Astrocyte (in vitro differentiated cells and primary cell): Measurements from ENCODE around the gene LCT. TPM values are rescaled to one million over a fixed set of nuclear protein-coding genes. Genes with fewer than 3 reads are reported as not detected.

Experiments used
- DNase-seq: peaks from one replicate; pipeline ENCODE4 v3.0.0-alpha.2; 2010; ENCODE audit warnings: low read depth
- FAIRE-seq: peaks from 2 replicates; lab custom pipeline; 2011; peaks lifted over from hg19 to GRCh38; lab: Jason Lieb, UNC
- H2AFZ ChIP-seq: 2 replicates; pipeline ENCODE4 v1.6.0; 2012; ENCODE audit warnings: low read depth, low read length, inconsistent platforms
- H3K27ac ChIP-seq: 2 replicates; pipeline ENCODE4 v1.5.1; 2011; ENCODE audit warnings: low read depth, low read length, inconsistent platforms
- H3K27me3 ChIP-seq: 2 replicates; pipeline ENCODE4 v1.6.0; 2011; ENCODE audit warnings: low read length, inconsistent platforms; ENCODE audit not compliant: insufficient read depth
- H3K36me3 ChIP-seq: 2 replicates; pipeline ENCODE4 v1.5.1; 2011; ENCODE audit warnings: low read length, inconsistent platforms; ENCODE audit not compliant: insufficient read depth
- H3K4me1 ChIP-seq: 2 replicates; pipeline ENCODE4 v1.5.1; 2011; ENCODE audit warnings: low read length, inconsistent platforms; ENCODE audit not compliant: insufficient read depth
- H3K4me2 ChIP-seq: 2 replicates; pipeline ENCODE4 v1.6.0; 2012; ENCODE audit warnings: low read length, inconsistent platforms
- H3K4me3 ChIP-seq: 2 replicates; pipeline ENCODE4 v1.5.1; 2011; ENCODE audit warnings: low read depth, mild to moderate bottlenecking, low read length, inconsistent platforms; ENCODE audit not compliant: insufficient read depth
- H3K79me2 ChIP-seq: 2 replicates; pipeline ENCODE4 v1.6.0; 2012; ENCODE audit warnings: mild to moderate bottlenecking, low read length, inconsistent platforms; ENCODE audit not compliant: insufficient read depth
- H3K9ac ChIP-seq: 2 replicates; pipeline ENCODE4 v1.6.0; 2012; ENCODE audit warnings: mild to moderate bottlenecking, low read length, inconsistent platforms
- H3K9me3 ChIP-seq: 2 replicates; pipeline ENCODE4 v1.5.1; 2012; ENCODE audit warnings: low read depth, mild to moderate bottlenecking, low read length, inconsistent platforms; ENCODE audit not compliant: insufficient read depth
- H4K20me1 ChIP-seq: 2 replicates; pipeline ENCODE4 v1.6.0; 2012; ENCODE audit warnings: low read length, inconsistent platforms; ENCODE audit not compliant: insufficient read depth
- H3K27ac Mint-ChIP-seq: one replicate; pipeline ENCODE4 v1.8.0; 2021; ENCODE audit warnings: mild to moderate bottlenecking, mixed read lengths; ENCODE audit not compliant: unreplicated experiment
- H3K27me3 Mint-ChIP-seq: one replicate; pipeline ENCODE4 v1.8.0; 2021; ENCODE audit warnings: low read depth, mixed read lengths; ENCODE audit not compliant: unreplicated experiment
- H3K36me3 Mint-ChIP-seq: one replicate; pipeline ENCODE4 v1.8.0; 2021; ENCODE audit warnings: low read depth, mixed read lengths; ENCODE audit not compliant: unreplicated experiment
- H3K4me1 Mint-ChIP-seq: one replicate; pipeline ENCODE4 v1.8.0; 2021; ENCODE audit warnings: low read depth, mixed read lengths; ENCODE audit not compliant: unreplicated experiment
- H3K4me3 Mint-ChIP-seq: one replicate; pipeline ENCODE4 v1.8.0; 2021; ENCODE audit warnings: mild to moderate bottlenecking, moderate library complexity, mixed read lengths; ENCODE audit not compliant: unreplicated experiment
- H3K9me3 Mint-ChIP-seq: one replicate; pipeline ENCODE4 v1.8.0; 2021; ENCODE audit warnings: mild to moderate bottlenecking, mixed read lengths; ENCODE audit not compliant: unreplicated experiment
- EZH2 ChIP-seq: IDR thresholded peaks from 2 replicates; pipeline ENCODE4 v1.6.1; 2012; ENCODE audit warnings: mild to moderate bottlenecking, low read length, inconsistent platforms; ENCODE audit not compliant: insufficient read depth
- total RNA-seq: library from RNA; stranded (reverse); gene quantifications from 2 replicates; pipeline ENCODE4 v1.2.1, GENCODE V29; 2021
- TF ChIP-seq, protein P1 (sequence below): IDR thresholded peaks from 2 replicates; pipeline ENCODE4 v1.5.1; 2011; ENCODE audit warnings: low read depth, mild to moderate bottlenecking, inconsistent platforms, low read length, moderate library complexity; ENCODE audit not compliant: insufficient read depth

Gene LCT
- total RNA-seq, 1 donor from 2014 or later, result not detected

DNA sequence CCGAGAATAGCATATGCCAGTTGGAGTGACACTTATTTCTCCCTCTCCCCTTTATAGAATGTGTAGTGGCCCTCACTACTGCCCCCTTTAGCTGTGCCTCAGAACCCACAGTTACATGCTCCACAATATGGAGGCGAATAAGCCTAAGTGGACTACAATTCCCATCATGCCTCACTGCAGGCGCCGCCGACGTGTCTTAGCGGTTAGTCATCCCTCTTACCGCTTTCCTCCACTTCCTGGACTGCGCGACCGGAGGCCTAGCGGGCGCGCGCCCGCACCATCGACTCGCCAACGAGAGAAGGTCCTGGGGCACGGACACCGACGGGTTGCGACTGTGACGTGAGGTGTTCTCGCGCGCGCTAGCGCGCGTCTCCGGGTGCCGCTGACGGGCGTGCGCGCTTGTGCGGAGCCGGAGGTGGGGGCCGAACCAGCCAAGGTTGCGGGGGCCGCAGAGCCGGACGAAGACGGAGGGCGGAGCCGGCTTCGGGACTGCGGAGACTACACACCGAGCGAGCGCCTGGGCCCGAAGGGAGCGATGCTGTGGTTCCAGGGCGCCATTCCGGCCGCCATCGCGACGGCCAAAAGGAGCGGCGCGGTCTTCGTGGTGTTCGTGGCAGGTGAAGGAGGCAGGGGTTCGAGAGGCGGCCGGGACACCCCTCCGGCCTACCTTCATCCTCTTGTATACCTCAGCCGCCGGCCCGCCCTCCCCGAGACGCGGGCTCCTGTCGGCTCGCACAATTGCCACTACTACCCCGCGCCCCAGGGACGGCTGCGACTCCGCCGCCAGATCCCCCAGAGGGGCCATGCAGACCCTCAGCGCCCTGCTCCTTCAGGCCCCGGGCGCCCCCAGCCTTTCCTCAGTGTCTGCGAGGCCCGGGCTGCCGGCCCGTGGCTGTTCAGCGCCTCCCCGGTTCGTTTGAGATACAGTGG, 95.3 kb downstream of the LCT start, which contains the start of gene UBXN4:
Gene UBXN4, plus strand, starts transcription at position 461 of the 930 bp plus-strand sequence. Its CDS starts 75 bp downstream, at position 536.
- H3K27ac ChIP-seq, result peak within 1 kb of the TSS; percentile 95
- H3K9ac ChIP-seq, result peak within 1 kb of the TSS; percentile 98
- H3K79me2 ChIP-seq, result peaks cover 49% of the 10 kb centered on the region
- Mint-ChIP-seq H3K4me3 (peak within 1 kb of the TSS; percentile 90), H3K27ac (peak within 1 kb of the TSS; percentile 99), H3K27me3 (no peaks in the 10 kb centered on the region), H3K9me3 (no peaks in the 10 kb centered on the region), H3K36me3 (no peaks in the 10 kb centered on the region), H3K4me1 (peaks cover 21% of the 10 kb centered on the region)
- H3K4me2 ChIP-seq, result peak within 1 kb of the TSS; percentile 82
- H2AFZ ChIP-seq, result peak within 1 kb of the TSS; percentile 72
- H3K36me3 ChIP-seq, result no peaks in the 10 kb centered on the region
- peaks cover 16% of the 10 kb centered on the region for H3K4me1 ChIP-seq
- H4K20me1 ChIP-seq, result peaks cover 34% of the 10 kb centered on the region
- no peak for TF ChIP-seq EZH2
- TF ChIP-seq, protein P1, sequence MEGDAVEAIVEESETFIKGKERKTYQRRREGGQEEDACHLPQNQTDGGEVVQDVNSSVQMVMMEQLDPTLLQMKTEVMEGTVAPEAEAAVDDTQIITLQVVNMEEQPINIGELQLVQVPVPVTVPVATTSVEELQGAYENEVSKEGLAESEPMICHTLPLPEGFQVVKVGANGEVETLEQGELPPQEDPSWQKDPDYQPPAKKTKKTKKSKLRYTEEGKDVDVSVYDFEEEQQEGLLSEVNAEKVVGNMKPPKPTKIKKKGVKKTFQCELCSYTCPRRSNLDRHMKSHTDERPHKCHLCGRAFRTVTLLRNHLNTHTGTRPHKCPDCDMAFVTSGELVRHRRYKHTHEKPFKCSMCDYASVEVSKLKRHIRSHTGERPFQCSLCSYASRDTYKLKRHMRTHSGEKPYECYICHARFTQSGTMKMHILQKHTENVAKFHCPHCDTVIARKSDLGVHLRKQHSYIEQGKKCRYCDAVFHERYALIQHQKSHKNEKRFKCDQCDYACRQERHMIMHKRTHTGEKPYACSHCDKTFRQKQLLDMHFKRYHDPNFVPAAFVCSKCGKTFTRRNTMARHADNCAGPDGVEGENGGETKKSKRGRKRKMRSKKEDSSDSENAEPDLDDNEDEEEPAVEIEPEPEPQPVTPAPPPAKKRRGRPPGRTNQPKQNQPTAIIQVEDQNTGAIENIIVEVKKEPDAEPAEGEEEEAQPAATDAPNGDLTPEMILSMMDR, result peak; percentile 60
- FAIRE-seq (no peak), DNase-seq (peak; percentile 98)
- H3K9me3 ChIP-seq, result no peaks in the 10 kb centered on the region
- no peaks in the 10 kb centered on the region for H3K27me3 ChIP-seq
- H3K4me3 ChIP-seq, result peak within 1 kb of the TSS; percentile 89

GRCh38 chr2:135741043-135741394, 96.0 kb downstream of the LCT start:
- FAIRE-seq, result no peak
- H3K4me2 ChIP-seq, result no peak overlapping the region
- H3K4me3 ChIP-seq, result no peak overlapping the region
- no peak overlapping the region for H3K9ac ChIP-seq
- peaks cover 16% of the 10 kb centered on the region for H3K4me1 ChIP-seq
- TF ChIP-seq, protein P1, result no peak
- TF ChIP-seq EZH2, result no peak
- peak overlapping the region; percentile 72 for H2AFZ ChIP-seq
- H3K4me3 Mint-ChIP-seq, result peak overlapping the region; percentile 90
- no peaks in the 10 kb centered on the region for H3K27me3 Mint-ChIP-seq
- DNase-seq, result no peak
- H3K9me3 Mint-ChIP-seq, result no peaks in the 10 kb centered on the region
- H3K27me3 ChIP-seq, result no peaks in the 10 kb centered on the region
- H3K9me3 ChIP-seq, result no peaks in the 10 kb centered on the region
- H3K36me3 ChIP-seq, result no peaks in the 10 kb centered on the region
- H3K79me2 ChIP-seq, result peaks cover 43% of the 10 kb centered on the region
- H4K20me1 ChIP-seq, result peaks cover 28% of the 10 kb centered on the region
- no peaks in the 10 kb centered on the region for H3K36me3 Mint-ChIP-seq
- peak overlapping the region; percentile 81 for H3K27ac Mint-ChIP-seq
- H3K27ac ChIP-seq, result no peak overlapping the region
- peaks cover 15% of the 10 kb centered on the region for H3K4me1 Mint-ChIP-seq

GRCh38 chr2:135740206-135740605, 96.8 kb downstream of the LCT start:
- FAIRE-seq, result no peak
- Histone ChIP-seq H3K9ac (no peak overlapping the region), H2AFZ (no peak overlapping the region)

More at GRCh38 chr2:135740206-135740605, 96.8 kb downstream of the LCT start:
- Histone ChIP-seq H3K36me3 (no peaks in the 10 kb centered on the region), H3K79me2 (peaks cover 35% of the 10 kb centered on the region), H3K9me3 (no peaks in the 10 kb centered on the region), H3K4me2 (no peak overlapping the region), H4K20me1 (peaks cover 21% of the 10 kb centered on the region), H3K4me1 (peaks cover 13% of the 10 kb centered on the region), H3K4me3 (no peak overlapping the region), H3K27me3 (no peaks in the 10 kb centered on the region), H3K27ac (no peak overlapping the region)
- Mint-ChIP-seq H3K27ac (no peak overlapping the region), H3K4me3 (no peak overlapping the region), H3K9me3 (no peaks in the 10 kb centered on the region), H3K4me1 (peaks cover 11% of the 10 kb centered on the region), H3K36me3 (no peaks in the 10 kb centered on the region), H3K27me3 (no peaks in the 10 kb centered on the region)
- TF ChIP-seq, protein P1, result no peak
- TF ChIP-seq EZH2, result no peak
- DNase-seq, result no peak
